IPS-15b (cell line): ENCODE results near the gene ANTXR2.

Source experiments
- H3K27me3 ChIP-seq: one replicate; pipeline ENCODE4 v1.6.1; 2013; ENCODE audit warnings: low read length; ENCODE audit not compliant: control insufficient read depth, insufficient read depth
- H3K36me3 ChIP-seq: one replicate; pipeline ENCODE4 v1.6.1; 2013; ENCODE audit warnings: low read length; ENCODE audit not compliant: control insufficient read depth, insufficient read depth
- H3K4me1 ChIP-seq: one replicate; pipeline ENCODE4 v1.6.1; 2013; ENCODE audit warnings: mild to moderate bottlenecking, low read length; ENCODE audit not compliant: control insufficient read depth, insufficient read depth
- H3K4me3 ChIP-seq: one replicate; pipeline ENCODE4 v1.5.1; 2013; ENCODE audit warnings: low read depth, low read length
- H3K9ac ChIP-seq: one replicate; pipeline ENCODE4 v1.6.1; 2013; ENCODE audit warnings: low read depth, mild to moderate bottlenecking, low read length
- H3K9me3 ChIP-seq: one replicate; pipeline ENCODE4 v1.6.1; 2013; ENCODE audit warnings: mild to moderate bottlenecking, low read length; ENCODE audit not compliant: control insufficient read depth, insufficient read depth

Gene ANTXR2

DNA sequence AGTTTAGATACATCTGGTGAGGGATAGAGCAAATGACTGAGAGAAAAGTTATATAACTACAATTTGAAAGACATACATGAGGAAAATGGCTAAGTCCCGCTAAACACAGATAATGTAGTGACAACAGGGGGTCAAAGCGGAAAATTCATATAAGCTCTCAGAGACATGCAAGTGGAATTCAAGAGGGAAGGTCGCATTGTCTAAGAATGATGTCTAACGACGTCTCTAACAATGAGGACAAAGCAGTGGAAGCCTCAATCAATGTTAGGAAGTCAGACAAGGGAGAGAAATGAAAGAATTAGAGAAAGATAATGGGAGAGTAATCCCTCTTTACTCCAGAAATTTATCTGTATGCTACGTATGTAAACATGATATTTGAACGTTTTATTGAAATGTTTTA lies 113.4 kb downstream of the ANTXR2 start:
- peaks cover 7% of the 10 kb centered on the region for H3K27me3 ChIP-seq

GRCh38 chr4:79958466-79959264 lies 114.4 kb downstream of the ANTXR2 start:
- H3K27me3 ChIP-seq, result peaks cover 7% of the 10 kb centered on the region
- no peaks in the 10 kb centered on the region for H3K9me3 ChIP-seq
- no peak overlapping the region for H3K9ac ChIP-seq
- no peak overlapping the region for H3K4me3 ChIP-seq
- no peaks in the 10 kb centered on the region for H3K4me1 ChIP-seq
- H3K36me3 ChIP-seq, result no peaks in the 10 kb centered on the region

More for the DNA sequence above, 113.4 kb downstream of the ANTXR2 start:
- H3K9me3 ChIP-seq, result no peaks in the 10 kb centered on the region
- H3K9ac ChIP-seq, result no peak overlapping the region
- no peaks in the 10 kb centered on the region for H3K4me1 ChIP-seq
- H3K36me3 ChIP-seq, result no peaks in the 10 kb centered on the region
- no peak overlapping the region for H3K4me3 ChIP-seq

DNA sequence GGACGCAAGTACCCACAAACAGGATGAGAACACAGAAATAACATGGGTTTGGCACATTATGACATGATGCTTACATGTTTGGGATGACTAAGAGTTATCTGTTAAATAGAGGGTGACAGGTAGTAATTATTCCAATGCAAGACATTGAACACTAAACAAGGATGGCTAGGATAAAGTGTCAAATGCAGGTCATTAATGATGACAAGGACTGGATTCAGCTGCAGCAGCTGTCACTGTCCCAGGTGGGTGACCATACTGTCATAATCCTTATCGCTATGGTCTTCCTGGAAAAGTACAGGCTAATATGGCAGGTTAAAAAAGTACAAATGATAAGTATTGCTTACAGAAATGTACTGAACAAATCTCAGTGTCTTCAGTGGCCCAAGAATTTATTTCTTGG lies 123.9 kb downstream of the ANTXR2 start:
- Histone ChIP-seq H3K9ac (no peak overlapping the region), H3K9me3 (no peaks in the 10 kb centered on the region), H3K27me3 (no peaks in the 10 kb centered on the region), H3K36me3 (no peaks in the 10 kb centered on the region), H3K4me3 (no peak overlapping the region), H3K4me1 (no peaks in the 10 kb centered on the region)

GRCh38 chr4:79948739-79949138 lies 124.3 kb downstream of the ANTXR2 start:
- no peaks in the 10 kb centered on the region for H3K9me3 ChIP-seq
- H3K4me1 ChIP-seq, result no peaks in the 10 kb centered on the region
- no peak overlapping the region for H3K9ac ChIP-seq
- H3K36me3 ChIP-seq, result no peaks in the 10 kb centered on the region
- H3K4me3 ChIP-seq, result no peak overlapping the region
- H3K27me3 ChIP-seq, result no peaks in the 10 kb centered on the region

GRCh38 chr4:79948261-79948660 lies 124.8 kb downstream of the ANTXR2 start:
- Histone ChIP-seq H3K9me3 (no peaks in the 10 kb centered on the region), H3K27me3 (no peaks in the 10 kb centered on the region), H3K36me3 (no peaks in the 10 kb centered on the region), H3K4me1 (no peaks in the 10 kb centered on the region), H3K4me3 (no peak overlapping the region), H3K9ac (no peak overlapping the region)

- H3K9me3 ChIP-seq, result no peaks in the 10 kb centered on the region
- no peak overlapping the region for H3K9ac ChIP-seq
- no peaks in the 10 kb centered on the region for H3K27me3 ChIP-seq
- no peak overlapping the region for H3K4me3 ChIP-seq
- H3K36me3 ChIP-seq, result no peaks in the 10 kb centered on the region
- H3K4me1 ChIP-seq, result no peaks in the 10 kb centered on the region
Measured at GRCh38 chr4:79947386-79947785, 125.6 kb downstream of the ANTXR2 start.

- H3K27me3 ChIP-seq, result no peaks in the 10 kb centered on the region
- H3K4me1 ChIP-seq, result no peaks in the 10 kb centered on the region
- no peaks in the 10 kb centered on the region for H3K9me3 ChIP-seq
- H3K36me3 ChIP-seq, result no peaks in the 10 kb centered on the region
- no peak overlapping the region for H3K9ac ChIP-seq
- no peak overlapping the region for H3K4me3 ChIP-seq
Measured at GRCh38 chr4:79935274-79935673, 137.8 kb downstream of the ANTXR2 start.

DNA sequence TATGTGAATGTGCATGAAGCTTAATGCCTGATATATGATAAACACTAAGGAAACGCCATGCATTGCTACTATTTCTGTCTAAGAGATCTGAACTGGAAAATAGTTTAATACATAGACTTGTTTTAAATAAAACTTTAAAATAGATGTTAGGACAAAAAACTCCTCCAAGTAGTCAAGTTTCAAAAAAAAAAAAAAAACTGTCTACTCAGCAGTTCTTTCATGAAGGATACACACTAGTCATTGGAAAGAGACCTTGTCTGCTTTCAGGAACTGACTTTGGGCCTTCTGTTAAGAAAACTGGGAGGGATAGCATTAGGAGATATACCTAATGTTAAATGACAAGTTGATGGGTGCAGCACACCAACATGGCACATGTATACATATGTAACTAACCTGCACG lies 138.4 kb downstream of the ANTXR2 start:
- no peaks in the 10 kb centered on the region for H3K4me1 ChIP-seq
- H3K9ac ChIP-seq, result no peak overlapping the region
- no peaks in the 10 kb centered on the region for H3K27me3 ChIP-seq
- H3K4me3 ChIP-seq, result no peak overlapping the region
- H3K9me3 ChIP-seq, result no peaks in the 10 kb centered on the region
- no peaks in the 10 kb centered on the region for H3K36me3 ChIP-seq

- H3K4me3 ChIP-seq, result no peak overlapping the region
- no peaks in the 10 kb centered on the region for H3K9me3 ChIP-seq
- no peaks in the 10 kb centered on the region for H3K4me1 ChIP-seq
- H3K9ac ChIP-seq, result no peak overlapping the region
- H3K36me3 ChIP-seq, result no peaks in the 10 kb centered on the region
- no peaks in the 10 kb centered on the region for H3K27me3 ChIP-seq
Measured at GRCh38 chr4:79927931-79928330, 145.1 kb downstream of the ANTXR2 start.

DNA sequence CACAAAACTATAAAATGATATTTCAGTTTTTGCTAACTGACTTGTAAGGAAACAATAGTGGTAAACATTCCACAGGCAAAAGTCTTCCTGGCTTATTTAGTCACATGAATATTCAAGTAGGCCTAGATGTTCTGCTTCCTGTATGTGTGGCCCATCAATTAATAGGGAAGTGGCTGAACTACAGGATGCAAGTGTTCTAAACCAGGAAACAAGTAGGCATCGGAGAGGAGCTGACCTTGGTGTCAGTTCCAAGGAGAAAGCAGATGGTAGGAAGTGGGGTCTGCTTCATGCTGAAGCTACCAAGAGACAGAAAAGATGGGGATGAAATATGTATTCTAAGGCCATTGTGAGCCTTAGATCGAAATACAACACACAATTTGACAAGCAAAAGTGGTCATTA lies 149.7 kb downstream of the ANTXR2 start:
- no peaks in the 10 kb centered on the region for H3K36me3 ChIP-seq
- H3K9me3 ChIP-seq, result no peaks in the 10 kb centered on the region
- no peak overlapping the region for H3K9ac ChIP-seq
- H3K4me3 ChIP-seq, result no peak overlapping the region
- H3K27me3 ChIP-seq, result no peaks in the 10 kb centered on the region
- no peaks in the 10 kb centered on the region for H3K4me1 ChIP-seq

DNA sequence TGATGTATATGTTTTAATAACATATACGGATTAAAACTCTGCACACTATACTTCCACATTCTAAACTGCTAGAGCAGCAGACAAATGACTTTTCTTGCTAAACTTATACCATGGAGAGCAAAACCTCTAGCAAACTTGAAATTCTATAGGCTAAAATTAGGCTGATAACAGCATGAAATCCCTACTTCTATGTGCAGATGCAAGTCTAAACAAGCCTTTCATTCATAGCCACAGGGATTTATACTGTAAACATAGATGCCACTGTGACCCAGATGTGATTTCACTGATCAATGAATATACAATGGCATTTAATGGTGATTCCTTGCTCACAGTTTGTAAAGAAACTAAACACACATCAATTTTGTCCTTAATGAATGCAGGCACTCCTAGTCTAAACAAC lies 151.0 kb downstream of the ANTXR2 start:
- no peaks in the 10 kb centered on the region for H3K4me1 ChIP-seq
- H3K36me3 ChIP-seq, result no peaks in the 10 kb centered on the region
- no peak overlapping the region for H3K4me3 ChIP-seq
- no peak overlapping the region for H3K9ac ChIP-seq
- no peaks in the 10 kb centered on the region for H3K27me3 ChIP-seq
- H3K9me3 ChIP-seq, result no peaks in the 10 kb centered on the region

GRCh38 chr4:79920163-79920853 lies 152.7 kb downstream of the ANTXR2 start:
- no peak overlapping the region for H3K4me3 ChIP-seq
- H3K4me1 ChIP-seq, result no peaks in the 10 kb centered on the region
- no peaks in the 10 kb centered on the region for H3K36me3 ChIP-seq
- H3K9me3 ChIP-seq, result no peaks in the 10 kb centered on the region
- H3K27me3 ChIP-seq, result no peaks in the 10 kb centered on the region
- no peak overlapping the region for H3K9ac ChIP-seq
